ENCODE measurements around the gene BHMT2.

Gene BHMT2, protein sequence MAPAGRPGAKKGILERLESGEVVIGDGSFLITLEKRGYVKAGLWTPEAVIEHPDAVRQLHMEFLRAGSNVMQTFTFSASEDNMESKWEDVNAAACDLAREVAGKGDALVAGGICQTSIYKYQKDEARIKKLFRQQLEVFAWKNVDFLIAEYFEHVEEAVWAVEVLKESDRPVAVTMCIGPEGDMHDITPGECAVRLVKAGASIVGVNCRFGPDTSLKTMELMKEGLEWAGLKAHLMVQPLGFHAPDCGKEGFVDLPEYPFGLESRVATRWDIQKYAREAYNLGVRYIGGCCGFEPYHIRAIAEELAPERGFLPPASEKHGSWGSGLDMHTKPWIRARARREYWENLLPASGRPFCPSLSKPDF

DNA sequence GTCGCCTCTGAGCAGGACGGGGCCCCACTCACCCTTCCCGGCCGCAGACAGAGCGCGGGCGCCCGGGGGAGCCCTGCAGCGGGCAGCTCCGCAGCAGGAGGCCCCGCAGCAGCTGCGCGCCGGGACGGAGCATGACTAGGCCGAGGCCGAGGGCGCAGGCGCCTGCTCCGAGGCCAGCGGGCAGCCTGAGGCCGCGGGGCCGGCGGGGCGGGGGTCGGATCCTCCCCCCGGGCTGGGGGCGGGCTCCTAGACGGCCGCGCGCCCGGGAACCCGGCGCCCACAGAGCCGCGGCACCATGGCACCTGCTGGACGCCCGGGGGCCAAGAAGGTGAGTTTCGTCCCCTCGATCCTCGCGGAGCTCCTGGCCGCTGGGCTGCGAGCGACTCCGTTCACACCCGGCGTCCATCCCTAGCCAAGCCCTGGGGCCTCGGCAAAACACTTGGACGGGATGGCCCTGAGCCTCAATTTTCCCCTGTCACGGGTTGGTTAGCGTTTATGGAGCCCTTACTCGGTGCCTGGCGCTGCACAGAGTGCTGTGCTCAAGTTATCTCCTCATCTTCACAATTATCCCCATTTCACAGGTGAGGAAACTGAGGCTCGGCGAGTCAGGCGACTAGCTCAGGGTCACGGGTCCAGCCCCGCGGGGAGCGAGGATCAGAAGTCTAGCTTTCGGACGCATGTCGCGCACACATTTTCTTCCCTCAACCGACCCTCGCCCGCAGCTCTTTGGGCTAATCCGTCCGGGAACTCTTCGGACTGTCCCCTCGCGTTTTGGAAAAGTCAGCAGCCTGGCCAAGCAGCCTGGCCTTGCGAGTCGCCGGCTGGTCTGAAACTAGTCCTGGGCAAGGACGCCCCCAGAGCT, at the start of gene BHMT2, which contains the start of gene DMGDH:
Gene BHMT2 (plus strand): TSS at position 280 of the 862 bp plus-strand sequence. CDS start 16 bp downstream, at position 296.
Gene DMGDH (minus strand): TSS at position 187 of the 862 bp plus-strand sequence. CDS start 54 bp downstream, at position 133.
- peak within 1 kb of the TSS; percentile 57 to 71 for H3K4me3 ChIP-seq (ENCODE audit: low read depth in 1 of 2, low read length in 2 of 2)
- no peaks in the 10 kb centered on the region for H3K36me3 ChIP-seq (ENCODE audit: control insufficient read depth in 1 of 2, insufficient read depth in 2 of 2, low read length in 2 of 2)
- peaks cover 0 to 4% of the 10 kb centered on the region in 2 donors for H3K9me3 ChIP-seq (ENCODE audit: control insufficient read depth in 1 of 2, low read length in 2 of 2)
- H3K27me3 ChIP-seq (ENCODE audit: low read depth, low read length): no peaks in the 10 kb centered on the region
- peak within 1 kb of the TSS; percentile 69 for H3K27ac ChIP-seq (ENCODE audit: low read length)
- peaks cover 0 to 3% of the 10 kb centered on the region in 2 donors for H3K4me1 ChIP-seq (ENCODE audit: control insufficient read depth in 1 of 2, insufficient read depth in 2 of 2, low read length in 2 of 2)

DNA sequence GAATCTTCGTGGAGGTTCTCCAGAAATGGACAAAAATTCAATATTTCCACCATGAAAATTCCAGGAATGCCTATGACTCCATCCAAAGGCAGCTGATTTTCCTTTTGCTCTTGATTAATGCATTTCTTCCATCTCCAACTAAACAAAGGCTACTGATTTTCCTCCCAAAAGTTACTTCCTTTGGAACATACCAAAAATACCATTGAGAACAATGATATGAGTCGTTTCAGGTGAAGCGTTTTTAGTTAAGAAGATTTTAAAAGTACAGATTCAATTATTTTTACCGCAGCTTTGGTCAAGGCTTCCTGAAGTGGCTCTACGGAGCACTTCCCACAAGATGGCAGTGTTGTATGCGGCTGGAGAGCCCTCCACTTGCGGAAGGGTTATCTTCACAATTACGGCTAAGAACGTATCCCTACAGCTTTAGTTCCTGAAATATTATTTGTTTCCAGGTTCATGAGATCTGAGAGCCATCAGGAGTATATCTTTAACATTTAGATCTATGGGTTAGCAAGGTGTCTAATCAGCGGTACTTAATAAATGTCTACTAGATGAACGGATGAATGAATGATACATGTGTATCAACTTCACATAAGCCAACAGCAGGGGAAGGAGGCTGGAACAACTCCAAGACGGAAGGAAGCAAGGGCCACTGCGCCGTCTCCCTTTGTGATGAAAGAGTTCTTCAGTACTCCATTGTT, 48.6 kb upstream of the BHMT2 start:
- H3K9me3 ChIP-seq (ENCODE audit: control insufficient read depth in 1 of 2, low read length in 2 of 2): no peaks in the 10 kb centered on the region
- H3K27me3 ChIP-seq (ENCODE audit: low read depth, low read length): no peaks in the 10 kb centered on the region
- peak overlapping the region; percentile 47 for H3K27ac ChIP-seq (ENCODE audit: low read length)
- H3K4me1 ChIP-seq (ENCODE audit: control insufficient read depth in 1 of 2, insufficient read depth in 2 of 2, low read length in 2 of 2): peaks cover 0 to 6% of the 10 kb centered on the region in 2 donors
- peak overlapping the region; percentile 6 to 33 for H3K4me3 ChIP-seq (ENCODE audit: low read depth in 1 of 2, low read length in 2 of 2)
- H3K36me3 ChIP-seq (ENCODE audit: control insufficient read depth in 1 of 2, insufficient read depth in 2 of 2, low read length in 2 of 2): no peaks in the 10 kb centered on the region

DNA sequence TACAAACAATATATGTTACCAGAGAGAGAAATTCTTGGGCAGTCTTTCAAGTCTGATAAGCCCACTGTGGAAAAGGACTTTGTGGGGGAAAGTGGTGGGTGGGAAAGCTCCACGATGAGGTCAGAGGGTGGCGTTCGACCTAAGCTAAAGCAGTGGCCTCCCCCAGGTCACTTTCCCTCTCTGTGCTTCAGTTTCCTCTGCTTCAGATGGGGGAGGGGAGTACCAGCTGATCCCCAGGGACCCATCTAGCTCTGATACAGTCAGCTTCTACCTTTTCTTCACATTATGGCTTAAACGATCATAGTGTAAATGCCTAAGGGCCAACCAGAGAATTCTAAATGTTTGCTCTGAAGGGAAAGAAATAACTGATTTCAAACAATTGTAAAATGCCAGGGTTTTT, 47.8 kb upstream of the BHMT2 start:
- Histone ChIP-seq H3K27ac (ENCODE audit: low read length) (no peak overlapping the region), H3K36me3 (ENCODE audit: control insufficient read depth in 1 of 2, insufficient read depth in 2 of 2, low read length in 2 of 2) (no peaks in the 10 kb centered on the region), H3K9me3 (ENCODE audit: control insufficient read depth in 1 of 2, low read length in 2 of 2) (no peaks in the 10 kb centered on the region), H3K27me3 (ENCODE audit: low read depth, low read length) (no peaks in the 10 kb centered on the region), H3K4me3 (ENCODE audit: low read depth in 1 of 2, low read length in 2 of 2) (no peak overlapping the region), H3K4me1 (ENCODE audit: control insufficient read depth in 1 of 2, insufficient read depth in 2 of 2, low read length in 2 of 2) (peaks cover 0 to 6% of the 10 kb centered on the region in 2 donors)

DNA sequence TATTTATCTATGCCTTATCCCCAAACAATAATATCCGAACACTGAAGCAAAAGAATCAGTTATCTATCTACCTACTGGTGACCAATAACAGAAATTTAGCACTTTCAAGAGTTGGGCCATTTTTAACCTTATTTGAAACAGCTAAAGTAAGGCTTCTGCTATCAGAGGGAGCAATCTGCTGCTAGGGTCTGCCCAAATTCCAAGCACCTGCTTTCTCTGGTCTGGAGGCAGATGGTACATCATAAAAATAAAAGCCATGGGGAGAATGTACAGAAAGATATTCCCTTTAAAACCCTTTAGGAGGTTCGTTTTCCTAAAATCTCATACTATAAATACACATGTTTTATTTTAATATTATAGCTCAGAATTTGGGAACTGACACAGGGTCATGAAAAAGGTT, 46.8 kb upstream of the BHMT2 start:
- Histone ChIP-seq H3K4me3 (ENCODE audit: low read depth in 1 of 2, low read length in 2 of 2) (no peak overlapping the region), H3K36me3 (ENCODE audit: control insufficient read depth in 1 of 2, insufficient read depth in 2 of 2, low read length in 2 of 2) (no peaks in the 10 kb centered on the region), H3K4me1 (ENCODE audit: control insufficient read depth in 1 of 2, insufficient read depth in 2 of 2, low read length in 2 of 2) (peaks cover 0 to 6% of the 10 kb centered on the region in 2 donors), H3K9me3 (ENCODE audit: control insufficient read depth in 1 of 2, low read length in 2 of 2) (no peaks in the 10 kb centered on the region), H3K27ac (ENCODE audit: low read length) (no peak overlapping the region), H3K27me3 (ENCODE audit: low read depth, low read length) (no peaks in the 10 kb centered on the region)

DNA sequence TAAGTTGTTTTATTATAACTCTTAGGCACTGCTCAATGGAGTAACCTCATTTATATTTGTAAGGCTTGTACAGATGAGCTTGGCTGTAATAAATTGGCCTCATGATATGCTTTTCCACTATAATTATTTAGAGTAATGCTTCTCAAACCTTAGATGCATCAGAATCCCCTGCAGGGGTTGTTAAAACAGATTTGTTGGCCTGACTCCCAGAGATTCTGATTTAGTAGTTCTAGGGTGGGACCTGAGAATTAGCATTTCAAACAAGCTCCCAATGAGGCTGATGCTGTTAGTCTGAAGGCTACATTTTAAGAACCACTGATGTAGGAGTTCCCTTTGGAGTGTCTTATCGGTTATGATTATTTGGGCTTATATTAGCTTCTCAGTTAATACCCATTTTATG, 46.2 kb upstream of the BHMT2 start:
- Histone ChIP-seq H3K4me1 (ENCODE audit: control insufficient read depth in 1 of 2, insufficient read depth in 2 of 2, low read length in 2 of 2) (peaks cover 0 to 6% of the 10 kb centered on the region in 2 donors), H3K27ac (ENCODE audit: low read length) (no peak overlapping the region), H3K36me3 (ENCODE audit: control insufficient read depth in 1 of 2, insufficient read depth in 2 of 2, low read length in 2 of 2) (no peaks in the 10 kb centered on the region), H3K4me3 (ENCODE audit: low read depth in 1 of 2, low read length in 2 of 2) (no peak overlapping the region), H3K9me3 (ENCODE audit: control insufficient read depth in 1 of 2, low read length in 2 of 2) (no peaks in the 10 kb centered on the region), H3K27me3 (ENCODE audit: low read depth, low read length) (no peaks in the 10 kb centered on the region)

DNA sequence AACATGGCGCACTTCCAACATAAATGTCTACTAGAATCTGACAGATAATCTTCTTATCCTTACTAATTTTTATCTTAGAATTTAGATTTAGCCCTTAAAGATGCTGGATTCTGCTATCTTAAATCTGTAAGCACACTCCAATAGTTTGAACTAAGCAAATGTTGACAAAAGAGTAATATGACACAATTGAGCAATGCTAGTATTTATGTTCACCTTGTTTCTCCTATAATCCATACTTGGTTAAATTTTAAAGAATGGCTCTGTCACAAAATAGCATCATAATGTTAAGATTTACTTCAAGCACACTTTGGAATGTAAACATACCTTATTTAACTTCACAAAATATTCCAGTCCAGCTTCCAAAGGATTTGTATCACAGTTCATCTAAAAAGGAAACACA, 45.6 kb upstream of the BHMT2 start:
- no peaks in the 10 kb centered on the region for H3K27me3 ChIP-seq (ENCODE audit: low read depth, low read length)
- no peaks in the 10 kb centered on the region for H3K9me3 ChIP-seq (ENCODE audit: control insufficient read depth in 1 of 2, low read length in 2 of 2)
- H3K27ac ChIP-seq (ENCODE audit: low read length): no peak overlapping the region
- H3K36me3 ChIP-seq (ENCODE audit: control insufficient read depth in 1 of 2, insufficient read depth in 2 of 2, low read length in 2 of 2): no peaks in the 10 kb centered on the region
- peak overlapping the region in 1 of 2 donors; percentile 48 for H3K4me3 ChIP-seq (ENCODE audit: low read depth in 1 of 2, low read length in 2 of 2)
- H3K4me1 ChIP-seq (ENCODE audit: control insufficient read depth in 1 of 2, insufficient read depth in 2 of 2, low read length in 2 of 2): peaks cover 0 to 6% of the 10 kb centered on the region in 2 donors

DNA sequence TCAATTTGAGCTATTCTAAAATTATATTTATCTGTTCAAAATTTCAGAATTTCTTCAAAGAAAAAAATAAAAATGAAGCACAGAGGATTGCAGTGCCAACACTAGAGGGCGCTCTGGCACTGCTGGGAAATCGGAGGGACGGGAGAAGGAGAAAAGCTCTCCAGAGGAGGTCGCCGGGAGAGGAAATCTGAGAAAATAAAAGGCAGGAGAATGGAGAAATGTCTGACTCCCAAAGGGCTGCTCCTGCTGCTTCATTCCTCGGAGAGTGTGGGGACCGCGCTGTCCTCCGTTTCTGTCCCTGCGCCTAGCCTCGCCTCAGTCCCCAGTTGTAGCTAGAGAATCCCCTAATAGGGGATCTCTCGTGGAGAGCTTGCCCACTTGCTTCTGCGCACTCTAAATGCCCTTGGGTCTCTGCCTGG, 44.5 kb upstream of the BHMT2 start:
- Histone ChIP-seq H3K27ac (ENCODE audit: low read length) (peak overlapping the region; percentile 21), H3K27me3 (ENCODE audit: low read depth, low read length) (no peaks in the 10 kb centered on the region), H3K4me3 (ENCODE audit: low read depth in 1 of 2, low read length in 2 of 2) (peak overlapping the region; percentile 16 to 48), H3K9me3 (ENCODE audit: control insufficient read depth in 1 of 2, low read length in 2 of 2) (no peaks in the 10 kb centered on the region), H3K36me3 (ENCODE audit: control insufficient read depth in 1 of 2, insufficient read depth in 2 of 2, low read length in 2 of 2) (no peaks in the 10 kb centered on the region), H3K4me1 (ENCODE audit: control insufficient read depth in 1 of 2, insufficient read depth in 2 of 2, low read length in 2 of 2) (peaks cover 0 to 6% of the 10 kb centered on the region in 2 donors)

DNA sequence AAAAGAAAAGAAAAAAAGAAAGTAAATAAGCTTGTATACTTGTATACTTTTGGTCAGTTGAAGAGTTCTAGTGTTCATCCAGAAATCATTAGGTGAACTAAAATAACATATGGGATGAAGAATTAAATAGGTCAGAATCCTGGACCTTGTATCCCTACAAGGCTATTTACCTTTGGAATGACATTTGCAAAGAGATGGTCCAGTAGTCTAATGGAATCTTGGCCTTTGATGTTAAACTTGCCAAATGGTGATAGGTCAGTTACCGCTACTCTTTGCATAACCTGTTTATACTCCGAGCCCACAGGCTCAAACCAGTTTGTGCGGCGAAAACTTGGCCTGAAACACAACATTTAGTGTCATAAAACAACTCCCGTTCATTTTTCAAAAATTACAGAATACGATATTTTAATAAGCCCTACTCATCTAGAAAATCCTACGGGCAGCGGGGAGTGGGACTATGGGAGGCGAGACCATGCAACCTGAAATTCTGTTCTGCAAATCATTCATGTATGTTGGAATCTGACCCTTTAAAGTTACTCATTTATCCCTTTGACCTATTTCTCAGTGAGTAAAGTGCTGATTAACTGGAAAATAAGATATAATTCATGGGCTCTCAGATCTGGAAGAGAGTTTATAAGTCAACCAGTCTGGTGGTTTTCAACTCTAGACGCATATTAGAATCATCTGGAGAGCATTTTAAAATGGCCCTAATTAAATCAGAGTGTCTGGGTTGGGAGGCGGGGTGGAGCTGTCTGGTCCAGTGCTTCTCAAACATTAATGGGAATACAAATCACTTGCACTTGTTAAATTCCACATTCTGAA, 38.7 kb upstream of the BHMT2 start:
- H3K27ac ChIP-seq (ENCODE audit: low read length): no peak overlapping the region
- H3K9me3 ChIP-seq (ENCODE audit: control insufficient read depth in 1 of 2, low read length in 2 of 2): no peaks in the 10 kb centered on the region
- no peaks in the 10 kb centered on the region for H3K36me3 ChIP-seq (ENCODE audit: control insufficient read depth in 1 of 2, insufficient read depth in 2 of 2, low read length in 2 of 2)
- H3K4me1 ChIP-seq (ENCODE audit: control insufficient read depth in 1 of 2, insufficient read depth in 2 of 2, low read length in 2 of 2): no peaks in the 10 kb centered on the region
- H3K27me3 ChIP-seq (ENCODE audit: low read depth, low read length): no peaks in the 10 kb centered on the region
- H3K4me3 ChIP-seq (ENCODE audit: low read depth in 1 of 2, low read length in 2 of 2): no peak overlapping the region

DNA sequence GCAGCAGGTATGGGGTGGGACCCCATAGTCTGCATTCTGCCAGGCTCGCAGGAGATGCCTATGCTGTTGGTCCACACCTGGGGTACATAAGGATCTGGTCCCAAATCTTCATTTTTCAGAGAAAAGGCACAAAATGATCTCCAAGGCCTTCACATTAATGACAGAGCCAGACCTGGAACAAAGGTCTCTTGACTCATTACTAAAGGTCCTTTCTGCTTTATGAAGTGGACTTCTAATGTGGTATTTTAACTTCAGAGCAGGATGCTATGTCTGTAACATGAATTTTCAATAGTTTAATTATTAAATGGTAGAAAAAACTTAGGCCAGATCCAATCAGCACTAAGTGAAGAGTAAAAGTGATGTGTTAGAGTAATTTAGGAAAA, 38.1 kb upstream of the BHMT2 start:
- H3K36me3 ChIP-seq (ENCODE audit: control insufficient read depth in 1 of 2, insufficient read depth in 2 of 2, low read length in 2 of 2): no peaks in the 10 kb centered on the region
- no peaks in the 10 kb centered on the region for H3K4me1 ChIP-seq (ENCODE audit: control insufficient read depth in 1 of 2, insufficient read depth in 2 of 2, low read length in 2 of 2)
- H3K9me3 ChIP-seq (ENCODE audit: control insufficient read depth in 1 of 2, low read length in 2 of 2): no peaks in the 10 kb centered on the region
- H3K27ac ChIP-seq (ENCODE audit: low read length): no peak overlapping the region
- H3K4me3 ChIP-seq (ENCODE audit: low read depth in 1 of 2, low read length in 2 of 2): no peak overlapping the region
- no peaks in the 10 kb centered on the region for H3K27me3 ChIP-seq (ENCODE audit: low read depth, low read length)

DNA sequence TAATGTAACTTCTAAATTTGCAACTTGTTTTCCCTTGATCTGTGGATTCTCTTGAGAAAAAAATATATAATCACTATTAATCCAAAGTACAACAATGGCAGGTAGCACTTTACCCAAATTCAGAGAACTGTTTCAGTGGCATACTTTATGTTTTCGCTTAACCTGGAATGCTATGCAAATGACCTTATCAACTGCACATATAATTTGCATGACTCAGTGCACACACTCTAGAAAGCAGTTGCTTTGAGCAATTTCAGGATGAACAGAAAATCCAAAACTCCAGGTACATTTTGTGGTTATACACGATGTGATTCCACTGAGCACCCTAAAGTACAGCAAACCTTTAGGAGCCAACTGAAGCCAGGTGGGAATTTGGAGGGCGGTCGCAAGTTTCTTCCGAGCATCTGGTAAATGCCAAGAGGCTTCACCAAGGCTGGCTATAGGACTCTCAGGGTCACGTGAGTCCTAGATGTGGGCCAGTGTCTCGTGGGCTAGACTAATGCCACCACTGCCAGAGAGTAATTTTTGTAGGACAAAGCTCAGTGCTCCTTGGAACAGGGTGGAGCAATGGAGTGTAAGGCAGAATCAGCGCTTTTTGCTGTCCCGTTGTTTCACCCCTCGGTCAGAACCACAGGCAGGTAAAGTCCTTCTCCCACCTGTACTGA, 37.4 kb upstream of the BHMT2 start:
- H3K9me3 ChIP-seq (ENCODE audit: control insufficient read depth in 1 of 2, low read length in 2 of 2): peaks cover 0 to 5% of the 10 kb centered on the region in 2 donors
- no peaks in the 10 kb centered on the region for H3K27me3 ChIP-seq (ENCODE audit: low read depth, low read length)
- no peak overlapping the region for H3K27ac ChIP-seq (ENCODE audit: low read length)
- H3K4me3 ChIP-seq (ENCODE audit: low read depth in 1 of 2, low read length in 2 of 2): no peak overlapping the region
- no peaks in the 10 kb centered on the region for H3K36me3 ChIP-seq (ENCODE audit: control insufficient read depth in 1 of 2, insufficient read depth in 2 of 2, low read length in 2 of 2)
- H3K4me1 ChIP-seq (ENCODE audit: control insufficient read depth in 1 of 2, insufficient read depth in 2 of 2, low read length in 2 of 2): no peaks in the 10 kb centered on the region

Measured in muscle layer of duodenum (tissue), 2 donors.